MCF 10A (cell line): ENCODE data around the gene FIBCD1. TPM values are rescaled to one million over a fixed set of nuclear protein-coding genes. Genes with fewer than 3 reads are reported as not detected.

Source experiments
- BruUV-seq: library from RNA; stranded (reverse); fragments of 400-500 nt; replicated peaks from 2 replicates; lab custom pipeline; 2021; lab: Mats Ljungman, UMichigan
- CTCF ChIA-PET: fragments of 300-600 bp; sonication (Branson Sonifier 250); formaldehyde crosslinking; extraction: SDS; loops from one replicate; lab custom pipeline; 2021; ENCODE audit warnings: antibody characterized with exemption, inconsistent platforms; lab: Yijun Ruan, JAX
- POLR2A ChIA-PET: fragments of 300-600, 350-650 bp; sonication (Branson Sonifier 250); formaldehyde crosslinking; extraction: SDS; loops from one replicate; lab custom pipeline; 2020; ENCODE audit warnings: antibody characterized with exemption, inconsistent platforms; lab: Yijun Ruan, JAX
- DNase-seq: peaks from one replicate; pipeline ENCODE4 v3.0.0-alpha.2; 2018; ENCODE audit not compliant: unreplicated experiment
- H3K27ac Mint-ChIP-seq: one replicate; pipeline ENCODE4 v1.8.0; 2022; ENCODE audit warnings: mild to moderate bottlenecking, low read depth, mixed read lengths; ENCODE audit not compliant: unreplicated experiment
- H3K27me3 Mint-ChIP-seq: one replicate; pipeline ENCODE4 v1.8.0; 2022; ENCODE audit warnings: mixed read lengths; ENCODE audit not compliant: insufficient read depth, unreplicated experiment
- H3K36me3 Mint-ChIP-seq: one replicate; pipeline ENCODE4 v1.8.0; 2022; ENCODE audit warnings: mild to moderate bottlenecking, moderate library complexity, mixed read lengths; ENCODE audit not compliant: insufficient read depth, unreplicated experiment
- H3K4me1 Mint-ChIP-seq: one replicate; pipeline ENCODE4 v1.8.0; 2022; ENCODE audit warnings: mixed read lengths; ENCODE audit not compliant: insufficient read depth, unreplicated experiment
- H3K4me3 Mint-ChIP-seq: one replicate; pipeline ENCODE4 v1.8.0; 2022; ENCODE audit warnings: mild to moderate bottlenecking, moderate library complexity, mixed read lengths; ENCODE audit not compliant: unreplicated experiment
- H3K9me3 Mint-ChIP-seq: one replicate; pipeline ENCODE4 v1.8.0; 2022; ENCODE audit warnings: mixed read lengths; ENCODE audit not compliant: unreplicated experiment
- CTCF ChIP-seq: fragments of 200-600 bp; IDR thresholded peaks from one replicate; pipeline ENCODE4 v1.8.0; 2022; ENCODE audit warnings: antibody characterized with exemption, mild to moderate bottlenecking; ENCODE audit not compliant: unreplicated experiment
- intact Hi-C: fragments of 100-400 bp; cut with micrococcal nuclease; formaldehyde crosslinking; loops from 2 replicates; pipeline ENCODE4 v1.14.1; 2022
- total RNA-seq: library from RNA; stranded (reverse); gene quantifications from 2 replicates; pipeline ENCODE4 v1.2.3, GENCODE V29; 2022

FIBCD1 gene
- total RNA-seq, 1 experiment from 2014 or later, result 1.6 TPM

DNA sequence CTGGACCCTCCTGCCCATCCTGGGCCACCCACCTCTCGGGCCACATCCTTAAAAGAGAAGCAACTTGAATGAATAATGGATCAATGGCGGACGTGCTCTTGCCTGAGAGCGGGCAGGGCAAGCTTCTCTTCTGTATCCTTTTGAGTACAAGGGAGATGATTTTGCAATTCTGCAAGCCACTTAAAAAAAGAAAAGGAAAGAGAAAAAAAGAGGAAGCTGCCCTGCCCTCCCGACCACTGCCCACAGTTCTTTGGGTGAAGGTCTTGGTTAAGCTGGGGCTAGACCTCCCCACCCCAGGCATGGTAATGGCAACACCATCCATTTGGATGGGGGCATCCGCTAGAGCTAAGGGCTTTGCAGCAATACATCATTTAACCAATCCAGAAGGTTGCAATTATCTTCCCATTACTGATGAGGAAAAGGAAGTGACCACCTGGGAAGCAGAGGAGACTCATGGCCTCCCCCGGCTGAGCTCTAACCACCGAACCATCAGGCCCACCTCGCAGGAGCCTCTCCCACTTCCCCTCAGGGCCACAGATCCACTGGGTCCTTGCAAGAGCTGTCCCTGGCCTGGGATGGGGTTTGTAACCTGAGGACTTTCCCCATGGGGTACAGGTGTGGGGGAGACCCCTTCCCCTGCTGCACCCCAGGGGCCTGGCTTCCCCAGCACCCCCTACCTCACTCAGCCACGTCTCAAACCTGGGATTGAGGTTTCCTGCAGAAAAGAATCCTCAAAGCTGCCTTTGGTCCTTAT, 42.1 kb upstream of the FIBCD1 start:
- H3K4me1 Mint-ChIP-seq, result no peaks in the 10 kb centered on the region
- H3K27ac Mint-ChIP-seq, result no peak overlapping the region
- no peaks in the 10 kb centered on the region for H3K9me3 Mint-ChIP-seq
- no TSS peak for BruUV-seq
- no peak for DNase-seq
- no peaks in the 10 kb centered on the region for H3K27me3 Mint-ChIP-seq
- CTCF ChIA-PET, result interaction anchor here (0.5 to 0.7 kb wide), 2 partner anchors 18 to 281 kb away, joined by 3 read pairs; no protein-coding TSS in a partner anchor
- peaks cover 8% of the 10 kb centered on the region for H3K36me3 Mint-ChIP-seq
- POLR2A ChIA-PET, result no interaction called here
- intact Hi-C loops, result no loop called here
- H3K4me3 Mint-ChIP-seq, result no peak overlapping the region
- TF ChIP-seq CTCF, result no peak

GRCh38 chr9:130980526-130980925, 41.5 kb upstream of the FIBCD1 start:
- BruUV-seq, result no TSS peak
- H3K27me3 Mint-ChIP-seq, result no peaks in the 10 kb centered on the region
- POLR2A ChIA-PET, result interaction anchor here (0.7 kb wide), 1 partner anchor 435 kb away, joined by 4 read pairs; no protein-coding TSS in a partner anchor

GRCh38 chr9:130979591-130980385, 40.7 kb upstream of the FIBCD1 start:
- no peak for DNase-seq
- Mint-ChIP-seq H3K9me3 (no peaks in the 10 kb centered on the region), H3K4me3 (no peak overlapping the region), H3K27me3 (peaks cover under 1% of the 10 kb centered on the region), H3K27ac (no peak overlapping the region), H3K36me3 (peaks cover 7% of the 10 kb centered on the region), H3K4me1 (no peaks in the 10 kb centered on the region)
- BruUV-seq, result no TSS peak
- ChIA-PET POLR2A (interaction anchor here (0.7 kb wide), 1 partner anchor 434 kb away, joined by 4 read pairs; no protein-coding TSS in a partner anchor), CTCF (no interaction called here)
- no peak for TF ChIP-seq CTCF
- intact Hi-C loops, result no loop called here

More at GRCh38 chr9:130980526-130980925, 41.5 kb upstream of the FIBCD1 start:
- TF ChIP-seq CTCF, result no peak
- H3K9me3 Mint-ChIP-seq, result no peaks in the 10 kb centered on the region
- no peak for DNase-seq
- no peaks in the 10 kb centered on the region for H3K4me1 Mint-ChIP-seq
- peaks cover 8% of the 10 kb centered on the region for H3K36me3 Mint-ChIP-seq
- intact Hi-C loops, result no loop called here
- no peak overlapping the region for H3K27ac Mint-ChIP-seq
- H3K4me3 Mint-ChIP-seq, result no peak overlapping the region
- CTCF ChIA-PET, result interaction anchor here (0.5 to 0.7 kb wide), 2 partner anchors 18 to 280 kb away, joined by 3 read pairs; no protein-coding TSS in a partner anchor

GRCh38 chr9:130977811-130978221, 38.8 kb upstream of the FIBCD1 start:
- intact Hi-C loops, result no loop called here
- BruUV-seq, result no TSS peak
- Mint-ChIP-seq H3K4me1 (no peaks in the 10 kb centered on the region), H3K27ac (no peak overlapping the region), H3K9me3 (no peaks in the 10 kb centered on the region), H3K4me3 (no peak overlapping the region), H3K27me3 (peaks cover 21% of the 10 kb centered on the region), H3K36me3 (no peaks in the 10 kb centered on the region)
- no peak for TF ChIP-seq CTCF
- ChIA-PET POLR2A (no interaction called here), CTCF (no interaction called here)
- DNase-seq, result no peak
